Measurements from ENCODE around the gene TAF4B. TPM values are rescaled to one million over a fixed set of nuclear protein-coding genes. Genes with fewer than 3 reads are reported as not detected.

The TAF4B gene
- total and polyA plus RNA-seq, 4 donors: 1.6 to 5.9 (median 2.4) TPM

DNA sequence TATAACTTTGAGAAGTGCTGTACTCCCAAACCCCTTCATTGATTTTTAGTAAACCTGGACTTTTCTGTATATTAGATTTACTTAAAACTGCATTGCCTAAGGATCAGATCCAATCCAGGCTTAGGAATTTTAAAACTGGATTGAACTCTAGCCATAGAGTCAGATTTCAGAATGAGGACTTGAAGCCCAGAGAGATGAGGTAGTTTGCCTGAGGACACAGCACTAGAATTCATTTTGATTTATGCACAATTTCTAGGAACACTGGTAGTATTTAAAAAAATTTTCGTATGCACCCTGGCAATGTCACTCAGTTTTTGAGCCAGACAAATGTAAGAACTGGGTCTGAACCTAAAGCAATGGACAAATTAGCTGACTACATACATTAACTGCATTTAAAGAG, 177.2 kb downstream of the TAF4B start:
- Histone ChIP-seq H3K36me3 (ENCODE audit: control insufficient read depth in 4 of 4, insufficient read depth in 4 of 4, low read length in 4 of 4) (no peaks in the 10 kb centered on the region), H3K27ac (ENCODE audit: low read depth in 1 of 2, low read length in 1 of 2) (no peak overlapping the region), H3K4me3 (no peak overlapping the region), H3K27me3 (ENCODE audit: control insufficient read depth in 3 of 3, insufficient read depth in 3 of 3, low read length in 2 of 3) (no peaks in the 10 kb centered on the region), H3K9ac (ENCODE audit: insufficient read depth in 1 of 2, low read length in 2 of 2) (no peak overlapping the region), H3K4me1 (ENCODE audit: control insufficient read depth in 5 of 5, insufficient read depth in 5 of 5, low read length in 5 of 5) (no peaks in the 10 kb centered on the region), H3K9me3 (ENCODE audit: control insufficient read depth in 4 of 4, insufficient read depth in 3 of 4, low read length in 3 of 4) (no peaks in the 10 kb centered on the region)
- 50 to 56% methylated on average over 1 of the region's 1 CpG for WGBS, 2 donors
- DNase-seq (peak in 1 of 3 donors; percentile 19), ATAC-seq (ENCODE audit: insufficient read depth, low FRiP score) (no peak)
- TF ChIP-seq, protein P1, sequence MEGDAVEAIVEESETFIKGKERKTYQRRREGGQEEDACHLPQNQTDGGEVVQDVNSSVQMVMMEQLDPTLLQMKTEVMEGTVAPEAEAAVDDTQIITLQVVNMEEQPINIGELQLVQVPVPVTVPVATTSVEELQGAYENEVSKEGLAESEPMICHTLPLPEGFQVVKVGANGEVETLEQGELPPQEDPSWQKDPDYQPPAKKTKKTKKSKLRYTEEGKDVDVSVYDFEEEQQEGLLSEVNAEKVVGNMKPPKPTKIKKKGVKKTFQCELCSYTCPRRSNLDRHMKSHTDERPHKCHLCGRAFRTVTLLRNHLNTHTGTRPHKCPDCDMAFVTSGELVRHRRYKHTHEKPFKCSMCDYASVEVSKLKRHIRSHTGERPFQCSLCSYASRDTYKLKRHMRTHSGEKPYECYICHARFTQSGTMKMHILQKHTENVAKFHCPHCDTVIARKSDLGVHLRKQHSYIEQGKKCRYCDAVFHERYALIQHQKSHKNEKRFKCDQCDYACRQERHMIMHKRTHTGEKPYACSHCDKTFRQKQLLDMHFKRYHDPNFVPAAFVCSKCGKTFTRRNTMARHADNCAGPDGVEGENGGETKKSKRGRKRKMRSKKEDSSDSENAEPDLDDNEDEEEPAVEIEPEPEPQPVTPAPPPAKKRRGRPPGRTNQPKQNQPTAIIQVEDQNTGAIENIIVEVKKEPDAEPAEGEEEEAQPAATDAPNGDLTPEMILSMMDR (IDR thresholded peaks at IDR 0.05; ENCODE audit: control extremely low read depth, extremely low read depth): no peak

DNA sequence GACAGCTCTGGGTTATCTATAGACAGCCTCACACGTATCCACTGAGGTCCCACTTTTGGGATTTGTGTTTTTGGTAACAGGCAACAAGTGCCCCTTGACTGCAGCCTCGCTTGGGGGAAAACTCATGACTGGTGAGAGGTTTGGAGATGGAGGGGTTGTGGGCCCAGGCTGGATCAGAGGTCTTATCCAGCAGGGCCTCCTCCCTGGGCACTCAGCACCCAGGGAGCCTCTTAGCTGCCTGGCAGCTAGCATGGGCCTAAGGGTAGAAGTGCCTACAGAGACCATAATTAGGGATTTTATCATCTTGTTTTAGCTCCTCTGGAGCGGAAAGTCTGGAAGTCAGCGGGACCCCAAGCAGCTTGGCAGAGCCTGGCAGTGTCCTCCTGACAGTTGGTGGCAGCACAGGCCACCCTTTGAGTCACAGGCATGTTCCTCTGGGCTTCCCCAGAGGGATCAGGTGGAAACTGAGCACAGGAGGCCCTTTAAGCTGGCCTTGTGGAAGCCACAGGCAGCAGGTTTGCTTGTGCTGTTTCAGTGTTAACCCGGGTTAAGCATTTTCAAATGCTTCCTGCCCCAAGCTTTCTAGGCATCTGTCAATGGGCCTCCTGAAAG, 179.1 kb downstream of the TAF4B start:
- TF ChIP-seq, protein P1 (IDR thresholded peaks at IDR 0.05; ENCODE audit: control extremely low read depth, extremely low read depth): no peak
- 68 to 71% methylated on average over 5 of the region's 5 CpGs for WGBS, 2 donors

DNA sequence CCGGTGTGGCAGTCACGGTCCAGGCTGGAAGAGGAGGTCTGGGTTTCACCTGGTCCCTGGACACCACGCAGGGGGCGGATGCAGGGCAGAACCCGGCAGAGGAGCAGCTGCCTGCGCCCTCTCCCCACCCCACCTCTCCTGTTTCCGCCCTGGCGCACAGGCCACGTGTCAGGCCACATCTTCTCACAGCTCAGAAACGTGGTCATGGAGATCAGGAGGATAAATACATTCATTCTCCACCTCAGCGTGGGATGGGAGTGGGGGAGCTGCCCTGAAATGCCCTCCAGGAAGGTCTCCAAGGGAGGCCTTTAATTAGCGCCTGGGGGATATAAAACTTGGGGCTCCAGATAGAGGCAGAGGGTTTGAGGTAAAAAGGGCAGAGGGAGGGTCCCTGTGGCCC, 180.1 kb downstream of the TAF4B start:
- Histone ChIP-seq H3K27ac (ENCODE audit: low read depth in 1 of 2, low read length in 1 of 2) (no peak overlapping the region), H3K27me3 (ENCODE audit: control insufficient read depth in 3 of 3, insufficient read depth in 3 of 3, low read length in 2 of 3) (no peaks in the 10 kb centered on the region), H3K4me1 (ENCODE audit: control insufficient read depth in 5 of 5, insufficient read depth in 5 of 5, low read length in 5 of 5) (no peaks in the 10 kb centered on the region), H3K9ac (ENCODE audit: insufficient read depth in 1 of 2, low read length in 2 of 2) (no peak overlapping the region), H3K9me3 (ENCODE audit: control insufficient read depth in 4 of 4, insufficient read depth in 3 of 4, low read length in 3 of 4) (no peaks in the 10 kb centered on the region), H3K36me3 (ENCODE audit: control insufficient read depth in 4 of 4, insufficient read depth in 4 of 4, low read length in 4 of 4) (no peaks in the 10 kb centered on the region), H3K4me3 (no peak overlapping the region)
- 85 to 96% methylated on average over 12 of the region's 12 CpGs for WGBS, 2 donors
- ATAC-seq (ENCODE audit: insufficient read depth, low FRiP score) (no peak), DNase-seq (no peak)
- TF ChIP-seq, protein P1 (IDR thresholded peaks at IDR 0.05; ENCODE audit: control extremely low read depth, extremely low read depth): no peak

More for the DNA sequence above, 179.1 kb downstream of the TAF4B start:
- Histone ChIP-seq H3K9me3 (ENCODE audit: control insufficient read depth in 4 of 4, insufficient read depth in 3 of 4, low read length in 3 of 4) (no peaks in the 10 kb centered on the region), H3K27me3 (ENCODE audit: control insufficient read depth in 3 of 3, insufficient read depth in 3 of 3, low read length in 2 of 3) (no peaks in the 10 kb centered on the region), H3K4me3 (no peak overlapping the region), H3K9ac (ENCODE audit: insufficient read depth in 1 of 2, low read length in 2 of 2) (no peak overlapping the region), H3K36me3 (ENCODE audit: control insufficient read depth in 4 of 4, insufficient read depth in 4 of 4, low read length in 4 of 4) (no peaks in the 10 kb centered on the region), H3K27ac (ENCODE audit: low read depth in 1 of 2, low read length in 1 of 2) (no peak overlapping the region), H3K4me1 (ENCODE audit: control insufficient read depth in 5 of 5, insufficient read depth in 5 of 5, low read length in 5 of 5) (no peaks in the 10 kb centered on the region)
- peak; percentile 26 to 38 (median 29) for DNase-seq
- ATAC-seq (ENCODE audit: insufficient read depth, low FRiP score): no peak
